GM12872 (cell line): ENCODE data around the gene FPGS.

ENCODE experiments used
- CTCF ChIP-seq: IDR thresholded peaks from 3 replicates; pipeline ENCODE4 v1.5.1; 2011; ENCODE audit warnings: low read depth, mild to moderate bottlenecking, low read length, moderate library complexity; ENCODE audit not compliant: insufficient read depth

The FPGS gene

GRCh38 chr9:127832248-127832647, 29.6 kb downstream of the FPGS start:
- no peak for TF ChIP-seq CTCF

GRCh38 chr9:127833555-127833954, 30.9 kb downstream of the FPGS start:
- no peak for TF ChIP-seq CTCF

GRCh38 chr9:127835991-127836516, 33.4 kb downstream of the FPGS start:
- TF ChIP-seq CTCF, result no peak

GRCh38 chr9:127837346-127837745, 34.7 kb downstream of the FPGS start:
- TF ChIP-seq CTCF, result no peak

- TF ChIP-seq CTCF, result no peak
Observed at GRCh38 chr9:127838375-127839078, 35.8 kb downstream of the FPGS start.

GRCh38 chr9:127841087-127841835, 38.6 kb downstream of the FPGS start:
- TF ChIP-seq CTCF, result no peak

GRCh38 chr9:127844821-127845359, 42.2 kb downstream of the FPGS start:
- no peak for TF ChIP-seq CTCF
